H9 (cell line): ENCODE results near the gene ATXN10. TPM values are rescaled to one million over a fixed set of nuclear protein-coding genes. Genes with fewer than 3 reads are reported as not detected.

Source experiments
- DNase-seq: peaks from one replicate; pipeline ENCODE4 v3.0.0-alpha.2; 2017
- H2AFZ ChIP-seq: one replicate; pipeline ENCODE4 v1.6.1; 2013; ENCODE audit warnings: mild to moderate bottlenecking, low read length, control low read depth, moderate library complexity
- H2AK5ac ChIP-seq: 2 replicates; pipeline ENCODE4 v1.6.1; 2013; ENCODE audit warnings: low read length, control low read depth, mixed read lengths; ENCODE audit not compliant: insufficient read length
- H2BK120ac ChIP-seq: one replicate; pipeline ENCODE4 v1.6.1; 2013; ENCODE audit warnings: low read depth, mild to moderate bottlenecking, low read length, control low read depth, inconsistent platforms; ENCODE audit not compliant: poor library complexity, severe bottlenecking
- H2BK12ac ChIP-seq: 2 replicates; pipeline ENCODE4 v1.6.1; 2013; ENCODE audit warnings: low read length, control low read depth, mixed read lengths, low read depth; ENCODE audit not compliant: insufficient read length
- H2BK15ac ChIP-seq: 2 replicates; pipeline ENCODE4 v1.6.1; 2013; ENCODE audit warnings: low read depth, low read length, control low read depth
- H2BK20ac ChIP-seq: one replicate; pipeline ENCODE4 v1.6.1; 2013; ENCODE audit warnings: low read depth, mild to moderate bottlenecking, low read length, control low read depth, inconsistent platforms; ENCODE audit not compliant: poor library complexity, severe bottlenecking
- H2BK5ac ChIP-seq: 2 replicates; pipeline ENCODE4 v1.6.1; 2013; ENCODE audit warnings: low read length, control low read depth, mixed read lengths; ENCODE audit not compliant: insufficient read length
- H3K14ac ChIP-seq: 2 replicates; pipeline ENCODE4 v1.6.1; 2013; ENCODE audit warnings: low read length, control low read depth; ENCODE audit not compliant: insufficient read depth
- H3K18ac ChIP-seq: 2 replicates; pipeline ENCODE4 v1.6.1; 2013; ENCODE audit warnings: low read depth, mild to moderate bottlenecking, mixed read lengths, low read length, control low read depth; ENCODE audit not compliant: insufficient read length
- H3K23ac ChIP-seq: 2 replicates; pipeline ENCODE4 v1.6.1; 2013; ENCODE audit warnings: low read length, control low read depth, mixed read lengths, low read depth; ENCODE audit not compliant: insufficient read length
- H3K23me2 ChIP-seq: 2 replicates; pipeline ENCODE4 v1.6.1; 2013; ENCODE audit warnings: low read depth, mild to moderate bottlenecking, mixed read lengths, low read length, control low read depth; ENCODE audit not compliant: insufficient read length, poor library complexity, severe bottlenecking
- H3K27ac ChIP-seq: 2 replicates; pipeline ENCODE4 v1.5.1; 2013; ENCODE audit warnings: low read length, control low read depth, mixed read lengths, low read depth; ENCODE audit not compliant: insufficient read length
- H3K27me3 ChIP-seq: 2 replicates; pipeline ENCODE4 v1.6.1; 2013; ENCODE audit warnings: low read length, control low read depth, inconsistent platforms; ENCODE audit not compliant: insufficient read depth
- H3K4ac ChIP-seq: 2 replicates; pipeline ENCODE4 v1.6.1; 2013; ENCODE audit warnings: low read depth, mild to moderate bottlenecking, control low read depth, inconsistent platforms, low read length, moderate library complexity
- H3K4me1 ChIP-seq: 2 replicates; pipeline ENCODE4 v1.6.1; 2013; ENCODE audit warnings: low read length, control low read depth, inconsistent platforms; ENCODE audit not compliant: insufficient read depth
- H3K4me2 ChIP-seq: 2 replicates; pipeline ENCODE4 v1.6.1; 2013; ENCODE audit warnings: low read length, control low read depth, mixed read lengths; ENCODE audit not compliant: insufficient read length, insufficient read depth
- H3K56ac ChIP-seq: 2 replicates; pipeline ENCODE4 v1.6.1; 2013; ENCODE audit warnings: low read depth, mild to moderate bottlenecking, mixed read lengths, low read length, control low read depth; ENCODE audit not compliant: insufficient read length
- H3K79me1 ChIP-seq: 2 replicates; pipeline ENCODE4 v1.6.1; 2013; ENCODE audit warnings: low read depth, mild to moderate bottlenecking, moderate library complexity, low read length, control low read depth, inconsistent platforms; ENCODE audit not compliant: insufficient read depth, poor library complexity, severe bottlenecking
- H3K79me2 ChIP-seq: 2 replicates; pipeline ENCODE4 v1.6.1; 2013; ENCODE audit warnings: low read length, control low read depth, inconsistent platforms; ENCODE audit not compliant: insufficient read depth
- H3K9ac ChIP-seq: 2 replicates; pipeline ENCODE4 v1.6.1; 2013; ENCODE audit warnings: low read length, control low read depth, mixed read lengths; ENCODE audit not compliant: insufficient read length; ENCODE audit errors: extremely low read depth
- H3K9me3 ChIP-seq: one replicate; pipeline ENCODE4 v1.6.1; 2013; ENCODE audit warnings: low read depth, low read length, inconsistent platforms; ENCODE audit not compliant: control insufficient read depth
- H3T11ph ChIP-seq: one replicate; pipeline ENCODE4 v1.6.1; 2013; ENCODE audit warnings: mild to moderate bottlenecking, low read length, control low read depth, inconsistent platforms
- H4K20me1 ChIP-seq: one replicate; pipeline ENCODE4 v1.6.1; 2013; ENCODE audit not compliant: control insufficient read depth, insufficient read length, insufficient read depth
- H4K5ac ChIP-seq: 2 replicates; pipeline ENCODE4 v1.6.1; 2013; ENCODE audit warnings: low read depth, mild to moderate bottlenecking, mixed read lengths, low read length, control low read depth; ENCODE audit not compliant: insufficient read length
- H4K8ac ChIP-seq: replicated peaks from 2 replicates; pipeline ENCODE4 v1.6.1; 2013; ENCODE audit warnings: low read length, control low read depth, mixed read lengths, low read depth; ENCODE audit not compliant: insufficient read length
- H4K91ac ChIP-seq: 2 replicates; pipeline ENCODE4 v1.6.1; 2013; ENCODE audit warnings: low read depth, mild to moderate bottlenecking, moderate library complexity, mixed read lengths, low read length, control low read depth; ENCODE audit not compliant: insufficient read length
- H3K27ac Mint-ChIP-seq, 3 experiments: 2 replicates in 2 of 3; 3 replicates in 1 of 3; pipeline ENCODE4 v1.8.0; 2020 to 2021; ENCODE audit warnings: mixed read lengths in 3 of 3, mild to moderate bottlenecking in 1 of 3, moderate library complexity in 1 of 3
- H3K27me3 Mint-ChIP-seq: 2 replicates; pipeline ENCODE4 v1.8.0; 2021; ENCODE audit warnings: low read depth, mild to moderate bottlenecking, moderate library complexity, mixed read lengths
- H3K36me3 Mint-ChIP-seq, 3 experiments: 2 replicates in 2 of 3; 3 replicates in 1 of 3; pipeline ENCODE4 v1.8.0; 2020 to 2021; ENCODE audit warnings: low read depth in 3 of 3, mixed read lengths in 3 of 3; ENCODE audit not compliant: insufficient read depth in 1 of 3
- H3K4me1 Mint-ChIP-seq, 2 experiments: 2 replicates each; pipeline ENCODE4 v1.8.0; 2020; ENCODE audit warnings: mixed read lengths in 2 of 2
- H3K4me3 Mint-ChIP-seq, 2 experiments: 2 replicates in 1 of 2; 3 replicates in 1 of 2; pipeline ENCODE4 v1.8.0; 2020 to 2021; ENCODE audit warnings: mild to moderate bottlenecking in 2 of 2, mixed read lengths in 2 of 2, moderate library complexity in 1 of 2
- H3K9me3 Mint-ChIP-seq, 2 experiments: 2 replicates in 1 of 2; 3 replicates in 1 of 2; pipeline ENCODE4 v1.8.0; 2020; ENCODE audit warnings: mild to moderate bottlenecking in 2 of 2, mixed read lengths in 2 of 2, moderate library complexity in 1 of 2
- WGBS: extraction: QIAGEN DNeasy Blood & Tissue Kit; methylation state at CpG from one replicate; pipeline ENCODE4 v1.1.7; 2013; ENCODE audit warnings: missing lambda C conversion rate, low lambda C conversion rate, mixed read lengths; ENCODE audit not compliant: insufficient read length; ENCODE audit errors: extremely low coverage; 5-methylcytosine and 5-hydroxymethylcytosine counted together
- total RNA-seq: library from RNA; stranded (reverse); gene quantifications from 2 replicates; pipeline ENCODE4 v1.2.1, GENCODE V29; 2021
- TF ChIP-seq, protein P1 (sequence below): fragments of 200-600 bp; sonication (generic); conservative IDR thresholded peaks from 3 replicates; pipeline ENCODE4 v1.8.0; 2021; ENCODE audit warnings: antibody characterized with exemption, mild to moderate bottlenecking

The ATXN10 gene
- total RNA-seq, 1 experiment from 2014 or later, result 210 TPM

DNA sequence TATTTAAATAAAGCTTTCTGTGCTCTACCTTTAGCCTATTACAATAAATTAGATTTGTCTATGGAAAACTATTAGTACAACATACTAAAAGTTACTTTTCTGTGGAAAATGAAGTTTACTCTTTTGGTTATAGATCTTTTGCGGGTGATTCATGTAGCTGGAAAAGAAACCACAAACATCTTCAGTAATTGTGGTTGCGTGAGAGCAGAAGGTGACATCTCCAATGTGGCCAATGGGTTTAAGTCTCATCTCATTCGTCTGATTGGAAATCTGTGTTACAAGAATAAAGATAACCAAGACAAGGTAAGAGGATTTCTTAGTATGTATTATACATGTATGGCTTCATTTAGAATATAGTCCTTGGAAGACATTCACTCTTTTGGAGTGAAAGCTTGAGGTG is 68.6 kb downstream of the ATXN10 start:
- Histone ChIP-seq H2BK20ac (no peak overlapping the region), H3K4ac (no peak overlapping the region), H3K18ac (no peak overlapping the region), H4K20me1 (no peaks in the 10 kb centered on the region), H3K9ac (no peak overlapping the region), H3T11ph (no peak overlapping the region), H2AK5ac (no peak overlapping the region), H2BK5ac (no peak overlapping the region), H2BK15ac (no peak overlapping the region), H3K56ac (no peak overlapping the region), H3K23me2 (no peaks in the 10 kb centered on the region), H3K4me1 (no peaks in the 10 kb centered on the region), H4K91ac (no peak overlapping the region), H2AFZ (no peak overlapping the region), H3K4me2 (no peak overlapping the region), H3K79me1 (peaks cover 4% of the 10 kb centered on the region), H3K79me2 (no peaks in the 10 kb centered on the region; the same call in 1 of the 2 replicates), H3K27me3 (no peaks in the 10 kb centered on the region), H3K23ac (no peak overlapping the region), H4K8ac (no peak overlapping the region), H3K9me3 (no peaks in the 10 kb centered on the region), H2BK120ac (no peak overlapping the region), H3K14ac (no peak overlapping the region), H4K5ac (no peak overlapping the region), H2BK12ac (no peak overlapping the region), H3K27ac (no peak overlapping the region)
- DNase-seq, result no peak
- TF ChIP-seq, protein P1, sequence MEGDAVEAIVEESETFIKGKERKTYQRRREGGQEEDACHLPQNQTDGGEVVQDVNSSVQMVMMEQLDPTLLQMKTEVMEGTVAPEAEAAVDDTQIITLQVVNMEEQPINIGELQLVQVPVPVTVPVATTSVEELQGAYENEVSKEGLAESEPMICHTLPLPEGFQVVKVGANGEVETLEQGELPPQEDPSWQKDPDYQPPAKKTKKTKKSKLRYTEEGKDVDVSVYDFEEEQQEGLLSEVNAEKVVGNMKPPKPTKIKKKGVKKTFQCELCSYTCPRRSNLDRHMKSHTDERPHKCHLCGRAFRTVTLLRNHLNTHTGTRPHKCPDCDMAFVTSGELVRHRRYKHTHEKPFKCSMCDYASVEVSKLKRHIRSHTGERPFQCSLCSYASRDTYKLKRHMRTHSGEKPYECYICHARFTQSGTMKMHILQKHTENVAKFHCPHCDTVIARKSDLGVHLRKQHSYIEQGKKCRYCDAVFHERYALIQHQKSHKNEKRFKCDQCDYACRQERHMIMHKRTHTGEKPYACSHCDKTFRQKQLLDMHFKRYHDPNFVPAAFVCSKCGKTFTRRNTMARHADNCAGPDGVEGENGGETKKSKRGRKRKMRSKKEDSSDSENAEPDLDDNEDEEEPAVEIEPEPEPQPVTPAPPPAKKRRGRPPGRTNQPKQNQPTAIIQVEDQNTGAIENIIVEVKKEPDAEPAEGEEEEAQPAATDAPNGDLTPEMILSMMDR, result no peak
- H3K9me3 Mint-ChIP-seq, result no peaks in the 10 kb centered on the region
- H3K4me1 Mint-ChIP-seq, result peaks cover 0 to 9% of the 10 kb centered on the region in 2 experiments; a peak in 2 of 4 replicates
- peaks cover 26 to 61% (median 60%) of the 10 kb centered on the region in 3 experiments; a peak in 6 of 7 replicates for H3K36me3 Mint-ChIP-seq
- no peak overlapping the region for H3K27ac Mint-ChIP-seq
- no CpG with 5 or more reads among the region's 3 CpGs for WGBS
- H3K4me3 Mint-ChIP-seq, result no peak overlapping the region
- no peaks in the 10 kb centered on the region for H3K27me3 Mint-ChIP-seq
